ENCODE data around the gene GPR148. TPM values are rescaled to one million over a fixed set of nuclear protein-coding genes. Genes with fewer than 3 reads are reported as not detected.

Gene GPR148
- total RNA-seq, 1 experiment from 2014 or later: not detected

- Histone ChIP-seq H3K9me2 (ENCODE audit: insufficient read depth) (no peaks in the 10 kb centered on the region), H3K27ac (ENCODE audit: low read depth, low read length) (no peak overlapping the region), H2AFZ (ENCODE audit: low read depth, low read length, poor library complexity, severe bottlenecking) (no peak overlapping the region), H3K9ac (ENCODE audit: low read length) (no peak overlapping the region), H3K4me1 (ENCODE audit: control insufficient read depth in 1 of 2, insufficient read depth in 2 of 2, low read length in 2 of 2) (peaks cover 0 to under 1% of the 10 kb centered on the region in 2 experiments; a peak in 1 of 4 replicates), H4K20me1 (ENCODE audit: insufficient read depth) (no peaks in the 10 kb centered on the region), H3K9me3 (ENCODE audit: control insufficient read depth in 1 of 2, insufficient read depth in 1 of 2, low read depth in 1 of 2, low read length in 2 of 2) (no peaks in the 10 kb centered on the region), H3K4me3 (replicated peaks in 1 of 2; ENCODE audit: low read depth in 1 of 2, low read length in 2 of 2) (no peak overlapping the region), H3K27me3 (ENCODE audit: insufficient read depth, low read length) (no peaks in the 10 kb centered on the region; the same call in 1 of the 2 replicates), H3K79me2 (ENCODE audit: insufficient read depth, low read length) (no peaks in the 10 kb centered on the region), H3K4me2 (ENCODE audit: low read length) (no peak overlapping the region), H3K36me3 (ENCODE audit: control insufficient read depth in 1 of 2, insufficient read depth in 2 of 2, low read length in 2 of 2) (no peaks in the 10 kb centered on the region)
- BruUV-seq (replicated peaks): no TSS peak
- RAD21 ChIA-PET (ENCODE audit: low non-redundant PET in 1 of 2, low total read pairs in 2 of 2, uncharacterized antibody in 2 of 2, unreplicated experiment in 2 of 2): no interaction called here
- TF ChIP-seq CBX3 (IDR thresholded peaks at IDR 0.05; ENCODE audit: low read depth): no peak
- TF ChIP-seq REST (IDR thresholded peaks at IDR 0.05; ENCODE audit: low read depth): no peak
- no peak for TF ChIP-seq ZBTB33 (IDR thresholded peaks at IDR 0.05; ENCODE audit: extremely low read depth, insufficient replicate concordance, low read length)
- no peak for TF ChIP-seq EZH2 (IDR thresholded peaks at IDR 0.05)
- no peak for TF ChIP-seq SP1 (IDR thresholded peaks at IDR 0.05; ENCODE audit: low read depth)
- TF ChIP-seq RAD21 (IDR thresholded peaks at IDR 0.05; ENCODE audit: low read depth): no peak
- TF ChIP-seq ELF1 (IDR thresholded peaks at IDR 0.05; ENCODE audit: borderline replicate concordance, low read depth): no peak
- TF ChIP-seq POLR2A (IDR thresholded peaks at IDR 0.05; ENCODE audit: borderline replicate concordance, extremely low read depth, insufficient read depth, insufficient read length): no peak
- TF ChIP-seq EGR1 (IDR thresholded peaks at IDR 0.05; ENCODE audit: low read depth): no peak
- TF ChIP-seq ZFX (IDR thresholded peaks at IDR 0.05): no peak
- no peak for TF ChIP-seq SRF (IDR thresholded peaks at IDR 0.05; ENCODE audit: low read depth)
- TF ChIP-seq ZNF274 (IDR thresholded peaks at IDR 0.05; ENCODE audit: low read depth, low read length): no peak
- intact Hi-C loops (cut with micrococcal nuclease): no loop called here
- DNase-seq (ENCODE audit: low read depth, low spot score) (no peak), ATAC-seq (no peak)
- POLR2A ChIA-PET: no interaction called here
- CTCF ChIA-PET: no interaction called here
Measured at GRCh38 chr2:130762910-130763385, 34.1 kb downstream of the GPR148 start.

Measured in HCT116 (cell line).